GM12874 (cell line): ENCODE data around the gene MVP.

Source experiments
- CTCF ChIP-seq: IDR thresholded peaks from 2 replicates; pipeline ENCODE4 v1.5.1; 2011; ENCODE audit warnings: low read depth, mild to moderate bottlenecking, control low read depth, low read length, moderate library complexity; ENCODE audit not compliant: insufficient read depth

MVP gene

GRCh38 chr16:29891525-29892457, 71.5 kb downstream of the MVP start:
- TF ChIP-seq CTCF, result no peak

GRCh38 chr16:29892458-29892813, 72.2 kb downstream of the MVP start:
- TF ChIP-seq CTCF, result no peak

GRCh38 chr16:29893553-29893952, 73.3 kb downstream of the MVP start:
- TF ChIP-seq CTCF, result no peak

GRCh38 chr16:29894352-29894751, 74.1 kb downstream of the MVP start:
- TF ChIP-seq CTCF, result no peak

GRCh38 chr16:29896841-29897240, 76.6 kb downstream of the MVP start:
- no peak for TF ChIP-seq CTCF

GRCh38 chr16:29897333-29897732, 77.1 kb downstream of the MVP start:
- no peak for TF ChIP-seq CTCF
